Stimulated activated CD4-positive, alpha-beta T cell treated with anti-CD3 and anti-CD28 coated beads, Interleukin-4, amount 100 ng/mL, for 4 hours (primary cell): Measurements from ENCODE around the gene SGMS2.
"Not testable (repeated sequence)": the region's sequence is repeated elsewhere in the genome, so short reads cannot be mapped to it uniquely, and the experiment has no call there.

Experiments
- DNase-seq, 2 experiments: peaks; one replicate each; pipeline ENCODE4 v3.0.0-alpha.2; 2020

Gene SGMS2

GRCh38 chr4:107870916-107871786, 46.4 kb downstream of the SGMS2 start:
- DNase-seq, result no peak

DNA sequence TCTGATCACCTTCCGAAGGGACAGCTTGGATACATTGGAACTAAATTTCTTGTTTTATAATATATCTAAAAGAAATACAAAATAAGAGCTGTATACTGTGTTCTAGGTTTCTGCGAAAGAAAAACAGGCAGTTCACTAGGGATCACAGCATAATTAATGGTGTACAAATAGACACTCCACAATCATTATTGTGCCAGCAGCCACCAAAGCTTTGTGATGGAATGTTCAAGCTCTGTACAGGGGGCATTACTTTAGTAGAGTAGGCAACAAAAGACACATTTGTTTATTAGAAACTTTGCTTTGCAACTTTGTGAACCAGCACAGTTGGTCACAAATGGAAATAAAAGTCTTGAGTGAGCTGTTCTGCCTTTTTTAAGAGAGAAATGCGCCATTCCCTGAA, 49.3 kb downstream of the SGMS2 start:
- DNase-seq, result no peak

GRCh38 chr4:107876099-107876498, 51.4 kb downstream of the SGMS2 start:
- no peak for DNase-seq

GRCh38 chr4:107877361-107877760, 52.6 kb downstream of the SGMS2 start:
- DNase-seq, result no peak

- no peak for DNase-seq
Measured at GRCh38 chr4:107885865-107886264, 61.1 kb downstream of the SGMS2 start.

- no peak for DNase-seq
Measured at GRCh38 chr4:107888237-107888636, 63.5 kb downstream of the SGMS2 start.

GRCh38 chr4:107890779-107891178, 66.0 kb downstream of the SGMS2 start:
- no peak for DNase-seq

DNA sequence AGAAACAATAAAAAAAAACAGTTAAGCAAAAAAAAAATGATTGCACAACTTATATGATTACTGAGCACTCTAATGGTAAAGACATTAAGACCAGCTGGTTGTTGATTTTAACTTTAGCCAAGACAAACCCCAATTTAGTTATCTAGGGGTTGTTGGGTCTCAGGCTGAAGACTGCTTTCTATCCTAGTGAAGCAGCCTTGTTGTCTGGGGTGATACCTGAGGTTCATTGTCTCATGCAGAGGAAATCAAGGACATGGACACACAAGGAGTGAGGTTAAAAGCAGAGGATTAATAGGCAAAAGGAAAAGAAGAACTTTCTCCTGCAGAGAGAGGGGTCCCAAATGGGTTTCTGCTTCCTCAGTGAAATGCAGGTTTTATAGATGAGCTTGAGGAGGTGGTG, 66.6 kb downstream of the SGMS2 start:
- DNase-seq, result no peak

DNA sequence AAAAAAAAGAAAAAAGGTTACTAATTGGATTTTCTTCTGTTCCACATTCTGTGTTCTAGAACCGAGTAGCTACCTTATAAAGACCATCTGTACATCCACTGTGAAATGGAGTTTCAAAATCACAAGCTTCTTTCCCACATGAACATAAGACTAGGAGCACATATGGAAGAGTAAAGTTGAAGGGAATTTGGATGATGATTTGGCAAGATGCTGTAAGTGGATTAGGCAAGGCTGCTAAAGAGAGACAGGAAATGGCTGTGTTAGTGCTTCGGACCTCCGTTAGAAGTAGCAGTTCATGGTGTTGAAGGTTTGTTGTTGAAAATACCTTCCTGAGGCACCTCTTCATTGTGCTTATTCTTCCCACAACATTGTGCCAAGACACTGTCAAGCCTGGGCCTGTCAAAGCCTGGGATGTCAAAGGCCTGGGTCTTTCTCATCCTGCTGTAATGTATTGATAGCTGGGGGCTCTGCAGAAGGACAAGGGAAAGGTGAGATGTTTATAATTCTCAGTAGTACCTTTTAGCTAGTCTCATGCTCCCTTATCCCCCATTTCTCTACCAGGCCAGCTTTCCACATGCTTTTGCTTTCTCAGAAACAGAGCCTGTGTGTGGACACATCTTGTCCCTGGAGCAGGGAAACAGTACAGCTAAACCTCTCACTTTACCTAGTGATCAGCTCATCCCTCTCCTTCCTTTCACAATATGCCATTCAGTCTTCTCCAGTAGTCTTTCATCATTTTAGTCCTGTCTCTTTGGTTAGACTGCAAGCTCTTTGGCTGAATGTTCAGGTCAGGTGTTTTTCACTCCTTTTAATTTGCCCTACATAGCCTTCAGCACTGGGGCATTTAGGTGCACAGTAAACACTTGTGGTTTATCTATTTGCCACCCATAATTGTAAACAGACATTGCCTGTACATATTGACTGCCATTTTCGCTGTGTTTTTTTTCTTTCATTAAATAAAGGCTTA, 68.7 kb downstream of the SGMS2 start:
- no peak for DNase-seq

DNA sequence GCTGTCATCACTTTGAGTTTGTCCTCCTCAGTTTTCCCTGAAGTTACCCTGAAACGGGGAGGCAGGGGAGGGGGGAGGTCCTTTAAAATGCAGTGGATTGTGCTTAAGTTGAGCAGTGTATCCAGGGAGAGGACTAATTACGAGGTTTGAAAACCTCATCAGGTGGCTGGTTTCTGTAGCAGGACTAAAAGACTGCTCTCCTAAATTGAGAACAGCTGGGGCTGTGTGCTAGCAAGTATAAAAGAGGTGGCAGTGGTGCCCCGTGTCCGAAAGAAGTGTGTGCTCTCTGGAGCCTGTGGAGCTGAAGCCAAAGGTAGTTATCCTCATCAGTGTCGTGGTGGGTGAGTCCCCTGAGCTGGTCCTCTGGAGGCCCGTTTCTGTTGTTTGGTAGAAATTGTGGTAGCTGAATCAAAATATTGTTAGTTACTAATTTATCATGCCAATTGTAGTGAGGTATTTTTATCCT, 69.4 kb downstream of the SGMS2 start:
- no peak for DNase-seq

DNA sequence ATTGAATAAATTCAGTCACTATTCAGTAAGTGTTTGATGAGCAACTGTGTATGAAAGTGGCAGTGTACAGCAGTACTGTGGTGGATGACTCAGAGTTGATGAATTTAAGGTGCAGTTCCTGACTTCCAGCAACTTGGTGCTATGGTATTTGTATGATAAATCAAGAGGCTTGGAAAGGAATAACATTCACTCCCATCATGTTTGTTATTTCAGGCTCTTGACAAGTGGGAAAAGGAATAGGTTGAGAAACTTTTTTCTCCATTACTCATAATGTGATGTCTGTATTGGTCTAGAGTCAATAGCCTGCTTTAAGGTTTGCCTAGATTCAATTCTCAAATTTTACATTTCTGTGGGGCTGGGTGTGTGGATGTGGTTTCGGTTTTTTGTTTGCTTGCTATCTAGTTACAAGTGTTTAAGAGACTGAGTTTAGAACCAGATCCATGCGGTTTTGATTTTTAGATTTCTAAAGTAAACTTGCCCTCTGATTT, 71.5 kb downstream of the SGMS2 start:
- DNase-seq, result no peak

- DNase-seq, result no peak
Measured at GRCh38 chr4:107896646-107897045, 71.9 kb downstream of the SGMS2 start.

DNA sequence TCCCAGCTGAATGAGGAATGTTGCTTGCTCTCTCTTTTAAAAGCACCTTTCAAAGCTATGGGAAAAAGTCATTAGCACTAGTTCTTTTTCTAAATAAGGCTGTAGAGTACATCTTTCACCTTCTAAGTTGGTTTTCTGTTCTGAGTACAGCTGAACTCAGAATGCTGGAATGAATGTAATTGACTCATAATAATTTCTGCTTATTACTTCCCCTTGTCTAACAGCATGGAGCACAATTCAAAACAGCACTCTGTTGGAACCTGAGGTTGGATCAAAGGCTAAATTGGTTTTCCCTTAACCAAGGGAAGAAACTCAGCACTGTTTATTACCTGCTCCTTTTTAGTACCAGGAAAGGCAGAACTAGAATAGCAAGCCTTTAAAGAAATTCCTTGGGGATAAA, 73.1 kb downstream of the SGMS2 start:
- no peak for DNase-seq

DNA sequence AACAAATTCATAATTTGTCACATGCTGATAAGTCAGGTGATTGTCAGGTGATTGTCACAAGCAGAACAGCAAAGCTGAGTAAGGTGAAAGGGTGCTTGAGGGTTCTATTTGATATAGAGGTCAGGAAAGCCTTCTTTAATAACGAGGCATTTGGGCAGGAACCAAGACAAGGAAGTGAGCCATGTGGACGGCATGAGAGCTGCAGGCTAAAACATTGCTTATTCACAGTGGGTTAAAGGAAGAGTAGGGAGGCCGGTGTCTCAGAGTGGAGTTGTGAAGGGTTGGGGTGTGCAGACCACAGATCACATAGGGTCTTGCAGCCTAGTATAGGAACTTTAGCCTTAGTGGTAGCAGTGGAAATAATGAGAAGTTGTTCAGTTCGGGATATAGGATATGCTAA, 75.3 kb downstream of the SGMS2 start:
- no peak for DNase-seq

DNA sequence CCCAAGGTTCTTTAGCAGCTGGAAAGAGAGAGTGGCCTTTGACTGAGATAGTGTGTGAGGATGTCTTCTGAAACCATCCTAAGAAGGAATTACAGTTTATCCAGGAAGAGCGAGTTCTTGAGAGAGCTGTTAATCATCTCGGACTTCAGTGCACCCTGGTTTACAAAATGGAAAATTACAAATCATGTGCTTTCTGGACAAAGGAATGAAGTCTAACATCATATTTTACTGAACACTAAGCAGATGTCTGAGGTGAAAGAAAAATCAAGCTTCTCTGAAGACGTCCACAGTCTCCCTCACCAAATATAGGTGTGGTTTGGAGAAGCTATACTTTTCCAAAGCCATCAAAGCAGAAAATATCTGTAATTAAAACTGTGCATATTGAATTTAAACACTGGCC, 75.8 kb downstream of the SGMS2 start:
- no peak for DNase-seq

DNA sequence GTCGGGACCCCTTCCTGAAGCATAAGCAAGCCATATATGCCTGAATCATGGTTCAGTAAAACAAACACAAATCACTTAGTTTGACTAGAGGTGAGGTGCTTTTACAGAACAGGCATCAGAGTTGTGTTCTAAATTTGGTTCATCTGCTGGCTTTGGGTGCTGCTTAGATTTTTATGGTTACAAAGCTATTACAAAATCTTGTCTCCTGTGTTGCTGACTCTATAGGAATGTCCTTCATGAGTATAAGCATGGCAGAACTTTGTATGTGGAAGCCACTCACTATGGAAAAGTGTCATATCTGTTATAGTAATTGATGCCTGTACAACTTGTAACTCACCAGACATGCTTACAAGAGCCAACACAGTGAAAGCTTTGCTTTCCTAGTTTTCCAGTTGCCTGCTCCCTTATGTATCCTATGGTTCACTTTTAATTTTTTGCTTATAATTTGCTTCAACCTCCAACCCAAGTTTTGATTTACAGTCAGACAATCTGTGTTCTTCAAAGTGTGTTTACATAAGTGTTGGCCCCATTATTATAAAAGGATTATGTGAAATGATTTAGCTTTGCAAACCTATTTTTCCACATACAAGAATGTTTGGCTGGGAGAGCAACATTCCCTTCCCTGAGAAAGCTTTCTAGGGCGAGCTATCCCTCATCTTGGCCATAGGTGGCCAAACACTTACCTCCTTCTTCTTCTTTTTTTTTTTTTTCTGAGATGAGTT, 76.6 kb downstream of the SGMS2 start:
- DNase-seq, result no peak

GRCh38 chr4:107902715-107903114, 78.0 kb downstream of the SGMS2 start:
- DNase-seq, result no peak

GRCh38 chr4:107905082-107905481, 80.3 kb downstream of the SGMS2 start:
- DNase-seq, result not testable (repeated sequence)

DNA sequence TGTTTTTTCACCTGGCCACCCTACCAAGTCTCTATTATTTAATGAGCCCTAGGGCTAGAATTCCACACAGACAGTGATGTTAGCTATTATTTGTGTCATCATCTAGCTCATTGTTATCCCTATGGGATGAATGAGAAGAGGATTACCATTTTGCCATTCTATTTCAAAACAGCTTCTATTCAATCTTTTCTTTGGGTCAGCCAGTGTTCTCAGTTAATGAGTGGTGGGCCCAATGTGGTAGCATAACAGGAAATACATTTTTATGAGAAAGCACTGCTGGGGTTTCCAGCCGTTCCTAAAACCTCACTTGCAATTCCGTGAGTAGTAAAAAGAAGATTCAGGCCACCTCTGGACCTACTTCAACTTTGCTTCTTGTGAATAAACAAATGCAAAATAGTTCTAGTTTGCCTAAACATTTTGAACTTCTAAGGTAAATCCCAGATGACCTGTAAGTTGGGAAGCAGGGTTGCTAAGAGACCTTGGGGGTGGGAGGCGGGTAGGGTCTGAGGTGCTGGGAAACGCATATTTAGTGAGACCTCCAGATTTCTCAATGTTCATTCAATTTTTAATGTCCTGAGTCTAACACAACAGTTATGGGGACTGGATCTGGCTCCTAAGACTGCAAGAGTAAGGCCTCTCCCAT, 81.8 kb downstream of the SGMS2 start:
- no peak for DNase-seq

DNA sequence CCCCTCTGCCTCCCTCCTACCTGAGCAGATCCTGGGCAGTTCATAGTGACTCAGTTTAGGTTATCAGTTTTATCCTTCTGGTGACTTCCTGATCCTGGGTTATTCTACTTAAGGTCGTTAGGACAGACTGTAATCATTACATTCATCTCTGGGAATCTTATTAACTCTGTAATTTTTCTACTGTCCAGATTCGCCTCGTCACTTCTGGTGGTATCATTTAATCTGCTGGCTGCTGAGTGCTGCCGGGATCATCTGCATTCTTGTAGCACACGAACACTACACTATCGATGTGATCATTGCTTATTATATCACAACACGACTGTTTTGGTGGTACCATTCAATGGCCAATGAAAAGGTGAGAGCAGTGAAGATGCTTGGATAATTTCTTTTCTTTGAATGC, 83.6 kb downstream of the SGMS2 start:
- DNase-seq, result no peak

DNA sequence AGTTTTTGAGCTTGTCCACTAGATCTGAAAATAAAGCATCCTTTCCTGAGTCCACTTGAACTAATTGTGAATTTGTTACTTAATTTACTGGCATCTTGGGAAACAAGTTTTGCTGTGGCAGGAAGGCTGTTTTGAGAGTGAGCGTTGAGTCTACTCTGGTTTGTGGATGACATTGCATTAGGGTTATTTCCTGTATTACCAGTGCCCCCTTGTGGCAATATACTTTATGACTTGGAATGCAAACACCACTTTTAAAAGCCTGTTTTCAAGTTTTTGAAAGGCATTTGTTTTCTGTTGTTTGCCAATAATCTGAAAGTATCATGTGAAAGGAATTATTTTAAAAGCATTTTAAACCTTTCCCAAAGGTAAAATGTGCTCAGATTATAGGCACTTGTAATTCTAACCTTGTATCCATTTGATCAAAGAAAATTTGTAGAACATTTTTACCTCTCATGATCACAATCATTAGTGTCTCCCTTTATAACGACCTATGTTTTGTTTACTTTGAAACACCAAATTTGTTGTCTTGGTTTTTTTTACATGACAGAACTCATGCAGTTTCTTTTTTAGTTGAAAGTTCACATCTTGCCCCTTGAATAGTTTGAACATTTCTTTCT, 88.7 kb downstream of the SGMS2 start:
- no peak for DNase-seq

GRCh38 chr4:107915220-107915619, 90.5 kb downstream of the SGMS2 start:
- no peak for DNase-seq
